ENCODE measurements around the gene WNK2. TPM values are rescaled to one million over a fixed set of nuclear protein-coding genes. Genes with fewer than 3 reads are reported as not detected.

The WNK2 gene
- total and polyA plus RNA-seq, 4 experiments from 2014 or later, result 0.26 TPM; not detected in 3

GRCh38 chr9:93216073-93216365, 32.1 kb downstream of the WNK2 start:
- H3K4me3 ChIP-seq (ENCODE audit: low read length in 2 of 2), result no peak overlapping the region
- Mint-ChIP-seq H3K4me1 (no peaks in the 10 kb centered on the region), H3K9me3 (peaks cover 0 to 15% (median 10%) of the 10 kb centered on the region in 8 donors), H3K27me3 (peaks cover 0 to 2% of the 10 kb centered on the region in 2 donors), H3K4me3 (no peak overlapping the region), H3K36me3 (peaks cover 2 to 6% of the 10 kb centered on the region in 2 donors), H3K27ac (no peak overlapping the region)
- H3K4me1 ChIP-seq (ENCODE audit: insufficient read depth, low read length), result no peaks in the 10 kb centered on the region
- ChIA-PET CTCF (ENCODE audit: partially characterized antibody) (no interaction called here), POLR2A (ENCODE audit: partially characterized antibody) (no interaction called here)
- H3K36me3 ChIP-seq (ENCODE audit: insufficient read depth, low read length), result no peaks in the 10 kb centered on the region
- no peak overlapping the region for H3K27ac ChIP-seq (ENCODE audit: low read depth, low read length)
- H3K9me3 ChIP-seq (ENCODE audit: control insufficient read depth in 1 of 2, low read length in 2 of 2), result no peaks in the 10 kb centered on the region
- H3K27me3 ChIP-seq (ENCODE audit: insufficient read depth, low read length), result no peaks in the 10 kb centered on the region
- intact Hi-C loops (cut with micrococcal nuclease), result no loop called here
- no peak for DNase-seq

GRCh38 chr9:93217706-93218105, 33.8 kb downstream of the WNK2 start:
- CTCF ChIA-PET (ENCODE audit: partially characterized antibody), result no interaction called here
- POLR2A ChIA-PET (ENCODE audit: partially characterized antibody), result no interaction called here

GRCh38 chr9:93218161-93218560, 34.2 kb downstream of the WNK2 start:
- peaks cover 0 to 6% of the 10 kb centered on the region in 2 donors for H3K27me3 Mint-ChIP-seq
- H3K4me3 ChIP-seq (ENCODE audit: low read length in 2 of 2), result no peak overlapping the region
- DNase-seq, result no peak
- ChIA-PET CTCF (ENCODE audit: partially characterized antibody) (no interaction called here), POLR2A (ENCODE audit: partially characterized antibody) (no interaction called here)
- H3K4me3 Mint-ChIP-seq, result no peak overlapping the region
- no peak overlapping the region for H3K27ac ChIP-seq (ENCODE audit: low read depth, low read length)
- peaks cover 0 to 15% (median 10%) of the 10 kb centered on the region in 8 donors for H3K9me3 Mint-ChIP-seq
- H3K36me3 Mint-ChIP-seq, result peaks cover 2 to 6% of the 10 kb centered on the region in 2 donors
- H3K4me1 Mint-ChIP-seq, result no peaks in the 10 kb centered on the region
- no peaks in the 10 kb centered on the region for H3K4me1 ChIP-seq (ENCODE audit: insufficient read depth, low read length)
- no peaks in the 10 kb centered on the region for H3K36me3 ChIP-seq (ENCODE audit: insufficient read depth, low read length)
- H3K27ac Mint-ChIP-seq, result no peak overlapping the region
- H3K9me3 ChIP-seq (ENCODE audit: control insufficient read depth in 1 of 2, low read length in 2 of 2), result no peaks in the 10 kb centered on the region
- no peaks in the 10 kb centered on the region for H3K27me3 ChIP-seq (ENCODE audit: insufficient read depth, low read length)
- intact Hi-C loops (cut with micrococcal nuclease), result no loop called here

More at GRCh38 chr9:93217706-93218105, 33.8 kb downstream of the WNK2 start:
- Histone ChIP-seq H3K9me3 (ENCODE audit: control insufficient read depth in 1 of 2, low read length in 2 of 2) (no peaks in the 10 kb centered on the region), H3K4me3 (ENCODE audit: low read length in 2 of 2) (no peak overlapping the region), H3K27ac (ENCODE audit: low read depth, low read length) (no peak overlapping the region), H3K27me3 (ENCODE audit: insufficient read depth, low read length) (no peaks in the 10 kb centered on the region), H3K36me3 (ENCODE audit: insufficient read depth, low read length) (no peaks in the 10 kb centered on the region), H3K4me1 (ENCODE audit: insufficient read depth, low read length) (no peaks in the 10 kb centered on the region)
- H3K9me3 Mint-ChIP-seq, result peaks cover 0 to 15% (median 10%) of the 10 kb centered on the region in 8 donors
- intact Hi-C loops (cut with micrococcal nuclease), result no loop called here
- H3K27me3 Mint-ChIP-seq, result peaks cover 0 to 4% of the 10 kb centered on the region in 2 donors
- H3K4me1 Mint-ChIP-seq, result no peaks in the 10 kb centered on the region
- no peak overlapping the region for H3K4me3 Mint-ChIP-seq
- no peak overlapping the region for H3K27ac Mint-ChIP-seq
- DNase-seq, result no peak
- peaks cover 2 to 6% of the 10 kb centered on the region in 2 donors for H3K36me3 Mint-ChIP-seq

- CTCF ChIA-PET (ENCODE audit: partially characterized antibody), result no interaction called here
Observed at GRCh38 chr9:93218671-93219420, 34.9 kb downstream of the WNK2 start.

GRCh38 chr9:93219692-93220091, 35.8 kb downstream of the WNK2 start:
- H3K27me3 ChIP-seq (ENCODE audit: insufficient read depth, low read length), result no peaks in the 10 kb centered on the region
- CTCF ChIA-PET (ENCODE audit: partially characterized antibody), result no interaction called here
- no peaks in the 10 kb centered on the region for H3K4me1 ChIP-seq (ENCODE audit: insufficient read depth, low read length)
- POLR2A ChIA-PET (ENCODE audit: partially characterized antibody), result no interaction called here
- H3K36me3 Mint-ChIP-seq, result peaks cover 2 to 6% of the 10 kb centered on the region in 2 donors
- H3K9me3 ChIP-seq (ENCODE audit: control insufficient read depth in 1 of 2, low read length in 2 of 2), result no peaks in the 10 kb centered on the region
- H3K4me1 Mint-ChIP-seq, result no peaks in the 10 kb centered on the region
- H3K27me3 Mint-ChIP-seq, result peaks cover 0 to 6% of the 10 kb centered on the region in 2 donors
- H3K36me3 ChIP-seq (ENCODE audit: insufficient read depth, low read length), result no peaks in the 10 kb centered on the region
- H3K27ac ChIP-seq (ENCODE audit: low read depth, low read length), result no peak overlapping the region
- intact Hi-C loops (cut with micrococcal nuclease), result no loop called here
- no peak overlapping the region for H3K4me3 ChIP-seq (ENCODE audit: low read length in 2 of 2)
- H3K27ac Mint-ChIP-seq, result no peak overlapping the region
- H3K4me3 Mint-ChIP-seq, result no peak overlapping the region
- DNase-seq, result no peak
- peaks cover 0 to 15% (median 10%) of the 10 kb centered on the region in 8 donors for H3K9me3 Mint-ChIP-seq

More at GRCh38 chr9:93218671-93219420, 34.9 kb downstream of the WNK2 start:
- Histone ChIP-seq H3K4me1 (ENCODE audit: insufficient read depth, low read length) (no peaks in the 10 kb centered on the region), H3K4me3 (ENCODE audit: low read length in 2 of 2) (no peak overlapping the region), H3K36me3 (ENCODE audit: insufficient read depth, low read length) (no peaks in the 10 kb centered on the region), H3K27ac (ENCODE audit: low read depth, low read length) (no peak overlapping the region), H3K9me3 (ENCODE audit: control insufficient read depth in 1 of 2, low read length in 2 of 2) (no peaks in the 10 kb centered on the region), H3K27me3 (ENCODE audit: insufficient read depth, low read length) (no peaks in the 10 kb centered on the region)
- POLR2A ChIA-PET (ENCODE audit: partially characterized antibody), result no interaction called here
- intact Hi-C loops (cut with micrococcal nuclease), result no loop called here
- Mint-ChIP-seq H3K9me3 (peaks cover 0 to 15% (median 10%) of the 10 kb centered on the region in 8 donors), H3K4me3 (no peak overlapping the region), H3K27ac (no peak overlapping the region), H3K36me3 (peaks cover 2 to 6% of the 10 kb centered on the region in 2 donors), H3K27me3 (peaks cover 0 to 6% of the 10 kb centered on the region in 2 donors), H3K4me1 (no peaks in the 10 kb centered on the region)
- no peak for DNase-seq

- no peak overlapping the region for H3K4me3 Mint-ChIP-seq
- Histone ChIP-seq H3K9me3 (ENCODE audit: control insufficient read depth in 1 of 2, low read length in 2 of 2) (no peaks in the 10 kb centered on the region), H3K27me3 (ENCODE audit: insufficient read depth, low read length) (no peaks in the 10 kb centered on the region), H3K4me3 (ENCODE audit: low read length in 2 of 2) (no peak overlapping the region), H3K36me3 (ENCODE audit: insufficient read depth, low read length) (no peaks in the 10 kb centered on the region), H3K27ac (ENCODE audit: low read depth, low read length) (no peak overlapping the region), H3K4me1 (ENCODE audit: insufficient read depth, low read length) (no peaks in the 10 kb centered on the region)
- H3K27me3 Mint-ChIP-seq, result peaks cover 0 to 6% of the 10 kb centered on the region in 2 donors
- ChIA-PET POLR2A (ENCODE audit: partially characterized antibody) (no interaction called here), CTCF (ENCODE audit: partially characterized antibody) (no interaction called here)
- intact Hi-C loops (cut with micrococcal nuclease), result no loop called here
- H3K36me3 Mint-ChIP-seq, result peaks cover 2 to 3% of the 10 kb centered on the region in 2 donors
- no peak for DNase-seq
- H3K27ac Mint-ChIP-seq, result no peak overlapping the region
- peaks cover 0 to 12% (median 7%) of the 10 kb centered on the region in 8 donors for H3K9me3 Mint-ChIP-seq
- peaks cover 0 to 1% (median 0%) of the 10 kb centered on the region in 4 donors for H3K4me1 Mint-ChIP-seq
Observed at GRCh38 chr9:93220627-93221026, 36.7 kb downstream of the WNK2 start.

- H3K27ac ChIP-seq (ENCODE audit: low read depth, low read length), result no peak overlapping the region
- ChIA-PET POLR2A (ENCODE audit: partially characterized antibody) (no interaction called here), CTCF (ENCODE audit: partially characterized antibody) (no interaction called here)
Observed at GRCh38 chr9:93221044-93221443, 37.1 kb downstream of the WNK2 start.

More at GRCh38 chr9:93221044-93221443, 37.1 kb downstream of the WNK2 start:
- Mint-ChIP-seq H3K4me3 (no peak overlapping the region), H3K9me3 (peaks cover 0 to 8% (median 2%) of the 10 kb centered on the region in 8 donors), H3K27ac (no peak overlapping the region), H3K36me3 (no peaks in the 10 kb centered on the region), H3K4me1 (peaks cover 0 to 1% (median 0%) of the 10 kb centered on the region in 4 donors), H3K27me3 (peaks cover 0 to 4% of the 10 kb centered on the region in 2 donors)
- Histone ChIP-seq H3K9me3 (ENCODE audit: control insufficient read depth in 1 of 2, low read length in 2 of 2) (no peaks in the 10 kb centered on the region), H3K4me3 (ENCODE audit: low read length in 2 of 2) (no peak overlapping the region), H3K36me3 (ENCODE audit: insufficient read depth, low read length) (no peaks in the 10 kb centered on the region), H3K4me1 (ENCODE audit: insufficient read depth, low read length) (no peaks in the 10 kb centered on the region), H3K27me3 (ENCODE audit: insufficient read depth, low read length) (no peaks in the 10 kb centered on the region)
- intact Hi-C loops (cut with micrococcal nuclease), result no loop called here
- no peak for DNase-seq
